MCF 10A (cell line): Measurements from ENCODE around the gene KIFC1. TPM values are rescaled to one million over a fixed set of nuclear protein-coding genes. Genes with fewer than 3 reads are reported as not detected.
"Not testable (repeated sequence)": the region's sequence is repeated elsewhere in the genome, so short reads cannot be mapped to it uniquely, and the experiment has no call there.

Experiments used
- BruUV-seq: library from RNA; stranded (reverse); fragments of 400-500 nt; replicated peaks from 2 replicates; lab custom pipeline; 2021; lab: Mats Ljungman, UMichigan
- CTCF ChIA-PET: fragments of 300-600 bp; sonication (Branson Sonifier 250); formaldehyde crosslinking; extraction: SDS; loops from one replicate; lab custom pipeline; 2021; ENCODE audit warnings: antibody characterized with exemption, inconsistent platforms; lab: Yijun Ruan, JAX
- POLR2A ChIA-PET: fragments of 300-600, 350-650 bp; sonication (Branson Sonifier 250); formaldehyde crosslinking; extraction: SDS; loops from one replicate; lab custom pipeline; 2020; ENCODE audit warnings: antibody characterized with exemption, inconsistent platforms; lab: Yijun Ruan, JAX
- DNase-seq: peaks from one replicate; pipeline ENCODE4 v3.0.0-alpha.2; 2018; ENCODE audit not compliant: unreplicated experiment
- H3K27ac Mint-ChIP-seq: one replicate; pipeline ENCODE4 v1.8.0; 2022; ENCODE audit warnings: mild to moderate bottlenecking, low read depth, mixed read lengths; ENCODE audit not compliant: unreplicated experiment
- H3K27me3 Mint-ChIP-seq: one replicate; pipeline ENCODE4 v1.8.0; 2022; ENCODE audit warnings: mixed read lengths; ENCODE audit not compliant: insufficient read depth, unreplicated experiment
- H3K36me3 Mint-ChIP-seq: one replicate; pipeline ENCODE4 v1.8.0; 2022; ENCODE audit warnings: mild to moderate bottlenecking, moderate library complexity, mixed read lengths; ENCODE audit not compliant: insufficient read depth, unreplicated experiment
- H3K4me1 Mint-ChIP-seq: one replicate; pipeline ENCODE4 v1.8.0; 2022; ENCODE audit warnings: mixed read lengths; ENCODE audit not compliant: insufficient read depth, unreplicated experiment
- H3K4me3 Mint-ChIP-seq: one replicate; pipeline ENCODE4 v1.8.0; 2022; ENCODE audit warnings: mild to moderate bottlenecking, moderate library complexity, mixed read lengths; ENCODE audit not compliant: unreplicated experiment
- H3K9me3 Mint-ChIP-seq: one replicate; pipeline ENCODE4 v1.8.0; 2022; ENCODE audit warnings: mixed read lengths; ENCODE audit not compliant: unreplicated experiment
- intact Hi-C: fragments of 100-400 bp; cut with micrococcal nuclease; formaldehyde crosslinking; loops from 2 replicates; pipeline ENCODE4 v1.14.1; 2022
- total RNA-seq: library from RNA; stranded (reverse); gene quantifications from 2 replicates; pipeline ENCODE4 v1.2.3, GENCODE V29; 2022
- TF ChIP-seq, protein P1 (sequence below): fragments of 200-600 bp; IDR thresholded peaks from one replicate; pipeline ENCODE4 v1.8.0; 2022; ENCODE audit warnings: antibody characterized with exemption, mild to moderate bottlenecking; ENCODE audit not compliant: unreplicated experiment

KIFC1 gene
- total RNA-seq, 1 experiment from 2014 or later = 27.1 TPM

DNA sequence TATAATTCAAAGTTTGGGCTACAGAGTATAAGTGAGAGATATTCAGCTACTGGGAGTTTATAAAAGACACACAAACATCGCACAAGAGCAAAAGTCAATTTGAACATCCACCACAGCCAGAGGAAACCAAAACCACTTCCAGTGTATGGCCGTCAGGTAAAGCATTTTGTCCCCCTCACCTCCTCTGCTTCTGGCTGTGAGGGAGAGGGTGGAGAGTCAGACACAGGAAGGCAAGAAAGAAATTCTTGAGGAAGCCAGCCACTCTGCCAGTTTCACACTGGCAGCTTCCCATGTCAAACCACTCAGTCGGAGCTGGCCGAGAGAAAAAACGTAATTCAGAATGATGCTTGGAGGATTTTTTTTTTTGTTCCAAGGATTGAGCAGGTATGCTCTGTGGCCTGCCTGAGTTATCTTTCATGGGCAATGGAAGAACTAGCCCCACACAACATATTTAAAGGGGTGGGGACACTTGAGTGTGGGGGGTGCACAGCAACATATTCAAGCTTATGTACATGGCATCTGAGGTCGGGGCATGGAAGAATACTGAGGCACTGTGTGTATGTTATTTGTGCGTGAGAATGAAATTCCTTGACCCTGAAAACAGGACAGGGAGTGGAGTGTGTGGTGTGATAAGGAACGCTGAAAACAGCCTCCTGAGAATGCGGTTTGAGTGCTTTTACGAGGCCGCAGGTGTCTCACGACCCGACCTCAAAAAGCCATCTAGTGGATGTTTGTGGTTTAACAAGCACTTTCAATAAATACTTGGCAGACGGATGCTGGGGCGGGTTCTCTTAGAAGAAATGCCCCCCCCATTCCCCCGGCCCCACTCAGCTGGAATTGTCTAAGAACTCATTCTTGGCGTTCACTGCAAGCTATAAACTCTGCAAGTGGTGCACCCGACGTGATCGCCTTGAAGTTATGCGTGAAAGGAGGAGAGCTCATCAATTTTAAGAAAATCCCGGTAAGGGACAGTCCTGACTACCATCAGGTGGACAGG lies 46.6 kb upstream of the KIFC1 start:
- TF ChIP-seq, protein P1, sequence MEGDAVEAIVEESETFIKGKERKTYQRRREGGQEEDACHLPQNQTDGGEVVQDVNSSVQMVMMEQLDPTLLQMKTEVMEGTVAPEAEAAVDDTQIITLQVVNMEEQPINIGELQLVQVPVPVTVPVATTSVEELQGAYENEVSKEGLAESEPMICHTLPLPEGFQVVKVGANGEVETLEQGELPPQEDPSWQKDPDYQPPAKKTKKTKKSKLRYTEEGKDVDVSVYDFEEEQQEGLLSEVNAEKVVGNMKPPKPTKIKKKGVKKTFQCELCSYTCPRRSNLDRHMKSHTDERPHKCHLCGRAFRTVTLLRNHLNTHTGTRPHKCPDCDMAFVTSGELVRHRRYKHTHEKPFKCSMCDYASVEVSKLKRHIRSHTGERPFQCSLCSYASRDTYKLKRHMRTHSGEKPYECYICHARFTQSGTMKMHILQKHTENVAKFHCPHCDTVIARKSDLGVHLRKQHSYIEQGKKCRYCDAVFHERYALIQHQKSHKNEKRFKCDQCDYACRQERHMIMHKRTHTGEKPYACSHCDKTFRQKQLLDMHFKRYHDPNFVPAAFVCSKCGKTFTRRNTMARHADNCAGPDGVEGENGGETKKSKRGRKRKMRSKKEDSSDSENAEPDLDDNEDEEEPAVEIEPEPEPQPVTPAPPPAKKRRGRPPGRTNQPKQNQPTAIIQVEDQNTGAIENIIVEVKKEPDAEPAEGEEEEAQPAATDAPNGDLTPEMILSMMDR = peak; percentile 62
- Mint-ChIP-seq H3K4me1 (peaks cover 15% of the 10 kb centered on the region), H3K9me3 (no peaks in the 10 kb centered on the region), H3K27ac (no peak overlapping the region), H3K4me3 (no peak overlapping the region), H3K27me3 (no peaks in the 10 kb centered on the region), H3K36me3 (no peaks in the 10 kb centered on the region)
- no TSS peak for BruUV-seq
- peak; percentile 78 for DNase-seq
- CTCF ChIA-PET = interaction anchor here (0.5 to 2.5 kb wide), 24 partner anchors 9 to 345 kb away, joined by 3 to 17 read pairs (median 3); partner anchors contain the start of genes KIFC1 and ZBTB22
- intact Hi-C loops = loop anchor here (1.0 to 5.0 kb wide), 3 partner anchors 46 to 63 kb away; partner anchors contain the start of gene KIFC1
- POLR2A ChIA-PET = interaction anchor here (0.6 to 3.9 kb wide), 15 partner anchors 13 to 371 kb away, joined by 3 to 19 read pairs (median 3); partner anchors contain the start of genes PFDN6, RPS18, VPS52 and WDR46

DNA sequence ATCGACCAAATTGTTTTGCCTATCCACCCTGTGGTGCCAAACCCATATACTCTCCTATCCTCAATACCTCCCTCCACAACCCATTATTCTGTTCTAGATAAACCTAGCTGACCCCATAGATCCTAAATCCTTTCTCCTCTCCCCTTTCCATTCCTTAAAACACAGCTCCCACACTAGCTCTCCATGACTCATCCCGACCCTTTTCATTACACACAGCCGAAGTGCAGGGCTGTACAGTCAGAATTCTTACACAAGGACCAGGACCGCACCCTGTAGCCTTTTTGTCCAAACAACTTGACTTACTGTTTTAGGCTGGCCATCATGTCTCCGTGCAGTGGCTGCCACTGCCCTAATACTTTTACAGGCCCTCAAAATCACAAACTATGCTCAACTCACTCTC lies 44.7 kb upstream of the KIFC1 start:
- POLR2A ChIA-PET = interaction anchor here (0.6 to 3.9 kb wide), 5 partner anchors 28 to 1078 kb away, joined by 3 to 19 read pairs (median 4); no protein-coding TSS in a partner anchor
- BruUV-seq, H3K27me3 Mint-ChIP-seq, H3K4me3 Mint-ChIP-seq, H3K36me3 Mint-ChIP-seq, H3K9me3 Mint-ChIP-seq: not testable (repeated sequence)
- DNase-seq = peak; percentile 55
- H3K27ac Mint-ChIP-seq = peak overlapping the region; percentile 35
- intact Hi-C loops = loop anchor here (5.0 kb wide), 1 partner anchor 65 kb away; no protein-coding TSS in a partner anchor
- CTCF ChIA-PET = interaction anchor here (0.7 kb wide), 1 partner anchor 14 kb away, joined by 3 read pairs; no protein-coding TSS in a partner anchor
- peaks cover 15% of the 10 kb centered on the region for H3K4me1 Mint-ChIP-seq

DNA sequence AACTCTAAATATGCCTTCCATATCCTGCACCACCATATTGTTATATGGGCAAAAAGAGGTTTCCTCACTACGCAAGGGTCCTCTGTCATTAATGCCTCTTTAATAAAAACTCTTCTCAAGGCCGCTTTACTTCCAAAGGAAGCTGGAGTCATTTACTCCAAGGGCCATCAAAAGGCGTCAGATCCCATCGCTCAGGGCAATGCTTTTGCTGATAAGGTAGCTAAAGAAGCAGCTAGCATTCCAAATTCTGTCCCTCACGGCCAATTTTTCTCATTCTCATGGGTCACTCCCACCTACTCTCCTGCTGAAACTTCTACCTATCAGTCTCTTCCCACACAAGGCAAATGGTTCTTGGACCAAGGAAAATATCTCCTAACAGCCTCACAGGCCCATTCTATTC lies 43.8 kb upstream of the KIFC1 start:
- Mint-ChIP-seq H3K4me3 (no peak overlapping the region), H3K4me1 (peaks cover 15% of the 10 kb centered on the region), H3K27me3 (no peaks in the 10 kb centered on the region), H3K9me3 (no peaks in the 10 kb centered on the region), H3K36me3 (no peaks in the 10 kb centered on the region), H3K27ac (peak overlapping the region; percentile 35)
- ChIA-PET POLR2A (interaction anchor here (0.7 to 3.9 kb wide), 2 partner anchors 27 to 56 kb away, joined by 4 to 19 read pairs; no protein-coding TSS in a partner anchor), CTCF (interaction anchor here (0.7 kb wide), 1 partner anchor 183 kb away, joined by 3 read pairs; no protein-coding TSS in a partner anchor)
- no TSS peak for BruUV-seq
- TF ChIP-seq, protein P1 = no peak
- intact Hi-C loops = loop anchor here (5.0 kb wide), 1 partner anchor 66 kb away; no protein-coding TSS in a partner anchor
- DNase-seq = no peak

DNA sequence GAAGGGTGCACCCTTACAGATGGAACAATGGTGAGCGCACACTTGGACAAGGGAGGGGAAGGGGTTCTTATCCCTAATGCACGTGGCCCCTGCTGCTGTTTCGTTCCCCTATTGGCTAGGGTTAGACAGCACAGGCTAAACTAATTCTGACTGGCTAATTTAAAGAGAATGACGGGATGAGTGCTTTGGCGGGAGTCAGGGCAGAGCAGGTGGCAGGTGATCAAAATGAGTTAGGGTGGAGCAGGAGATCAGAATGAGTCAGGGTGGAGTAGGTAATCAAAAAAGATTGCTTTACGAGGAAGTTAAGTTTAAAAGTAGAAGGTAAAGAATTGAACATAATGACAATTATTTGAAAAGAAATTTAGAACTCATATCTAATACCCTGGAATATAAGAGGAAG lies 35.8 kb upstream of the KIFC1 start:
- DNase-seq, BruUV-seq, H3K9me3 Mint-ChIP-seq, H3K4me1 Mint-ChIP-seq, H3K27me3 Mint-ChIP-seq, H3K4me3 Mint-ChIP-seq, intact Hi-C loops, H3K36me3 Mint-ChIP-seq, H3K27ac Mint-ChIP-seq: not testable (repeated sequence)
- ChIA-PET POLR2A (interaction anchor here (0.6 kb wide), 1 partner anchor 10 kb away, joined by 3 read pairs; no protein-coding TSS in a partner anchor), CTCF (interaction anchor here (1.9 kb wide), 1 partner anchor 11 kb away, joined by 10 read pairs; no protein-coding TSS in a partner anchor)
